Neural progenitor cell (in vitro differentiated cells): Measurements from ENCODE around the gene P4HA1.

Source experiments
- CTCF ChIP-seq: fragments of 200-600 bp; sonication (generic); IDR thresholded peaks from 2 replicates; pipeline ENCODE4 v1.5.1; 2017; ENCODE audit warnings: antibody characterized with exemption, mild to moderate bottlenecking
- EZH2 ChIP-seq: fragments of 200-600 bp; sonication (generic); IDR thresholded peaks from 2 replicates; pipeline ENCODE4 v1.6.1; 2017; ENCODE audit warnings: antibody characterized with exemption, mild to moderate bottlenecking, moderate library complexity
- EZH2phosphoT487 ChIP-seq: fragments of 200-600 bp; sonication (generic); IDR thresholded peaks from 2 replicates; pipeline ENCODE4 v1.6.1; 2017; ENCODE audit warnings: antibody characterized with exemption

DNA sequence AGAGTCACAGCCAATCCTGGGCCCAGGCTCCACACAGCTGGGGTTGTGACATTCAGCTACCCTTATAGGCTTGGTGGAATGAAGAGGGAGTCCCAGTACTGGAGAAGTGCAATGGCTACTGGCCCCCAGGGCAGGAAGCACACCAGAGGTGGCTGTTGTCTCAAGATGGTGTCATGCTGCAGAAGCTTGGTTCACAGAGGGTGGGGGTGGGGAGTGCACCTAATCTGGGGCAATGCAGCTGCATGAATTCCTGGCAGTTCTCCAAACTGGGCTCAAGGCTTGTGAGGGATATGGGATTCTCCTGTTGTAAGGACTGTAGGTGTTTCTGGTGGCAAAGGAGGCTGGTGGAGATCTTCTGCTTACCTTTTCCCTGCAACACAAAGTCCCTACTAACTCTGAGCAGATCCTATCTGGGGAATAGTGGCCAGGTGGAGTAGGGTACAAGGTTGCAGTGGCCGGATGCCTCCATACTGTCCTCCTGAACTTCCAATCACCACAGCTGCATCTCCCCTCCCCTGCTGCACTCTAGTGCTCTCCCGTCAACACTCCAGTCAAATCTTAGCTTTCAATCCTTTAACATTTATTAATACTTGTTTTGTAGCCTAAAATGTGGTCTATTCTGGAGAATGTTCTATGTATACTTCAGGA, 114.7 kb downstream of the P4HA1 start:
- no peak for TF ChIP-seq CTCF
- TF ChIP-seq EZH2: no peak
- TF ChIP-seq EZH2phosphoT487: no peak
